ENCODE measurements around the gene PAQR6. TPM values are rescaled to one million over a fixed set of nuclear protein-coding genes. Genes with fewer than 3 reads are reported as not detected.

Gene PAQR6
- 48.9 TPM for total RNA-seq

DNA sequence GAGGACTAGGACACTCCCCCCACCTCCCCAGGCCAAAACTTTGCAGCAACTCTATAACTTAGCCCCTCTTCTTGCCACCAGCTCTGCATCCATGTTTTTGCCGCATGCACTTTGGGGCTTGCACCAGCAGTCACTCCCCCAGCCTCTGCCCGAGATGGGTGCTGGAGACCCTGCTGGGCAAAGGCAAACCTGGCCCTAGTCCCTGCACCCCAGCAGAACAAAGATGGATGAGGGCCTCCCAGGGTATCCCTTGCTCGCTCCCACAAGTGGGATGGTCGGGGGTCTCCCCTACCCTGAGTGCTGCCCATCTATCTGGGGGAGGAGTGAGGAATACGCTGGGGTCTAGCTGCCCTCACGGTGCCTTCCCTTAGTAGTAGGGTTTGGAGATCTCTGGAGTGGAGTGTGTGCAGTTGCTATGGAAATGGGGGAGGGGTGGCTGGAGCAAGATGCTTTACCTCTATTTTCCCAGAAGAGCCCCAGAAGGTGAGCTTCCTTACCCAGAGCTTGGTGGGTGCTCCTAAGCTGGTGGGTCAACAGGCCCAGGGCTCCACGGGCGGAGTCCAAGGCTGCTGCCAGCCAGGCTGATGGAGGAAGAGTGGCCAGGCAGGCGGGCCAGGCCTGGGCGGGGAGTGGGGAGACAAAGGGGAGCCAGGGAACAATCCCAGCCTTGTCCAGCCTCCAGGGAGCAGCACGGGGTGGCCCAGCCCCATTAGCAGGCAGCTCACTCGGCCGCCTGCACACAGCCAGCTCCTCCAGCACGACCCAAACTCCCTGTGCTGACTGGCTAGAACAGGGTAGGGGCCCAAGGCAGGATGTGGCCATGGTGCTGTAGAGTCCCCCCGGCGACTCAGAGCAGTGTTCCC, at the start of gene PAQR6:
TSS of gene PAQR6 (minus strand) at position 597 of the 863 bp plus-strand sequence. CDS start 1,325 bp downstream, outside the sequence.
- DNase-seq (ENCODE audit: low spot score) (peak; percentile 83), ATAC-seq (peak; percentile 67)
- intact Hi-C loops (cut with DNase I) = no loop called here

DNA sequence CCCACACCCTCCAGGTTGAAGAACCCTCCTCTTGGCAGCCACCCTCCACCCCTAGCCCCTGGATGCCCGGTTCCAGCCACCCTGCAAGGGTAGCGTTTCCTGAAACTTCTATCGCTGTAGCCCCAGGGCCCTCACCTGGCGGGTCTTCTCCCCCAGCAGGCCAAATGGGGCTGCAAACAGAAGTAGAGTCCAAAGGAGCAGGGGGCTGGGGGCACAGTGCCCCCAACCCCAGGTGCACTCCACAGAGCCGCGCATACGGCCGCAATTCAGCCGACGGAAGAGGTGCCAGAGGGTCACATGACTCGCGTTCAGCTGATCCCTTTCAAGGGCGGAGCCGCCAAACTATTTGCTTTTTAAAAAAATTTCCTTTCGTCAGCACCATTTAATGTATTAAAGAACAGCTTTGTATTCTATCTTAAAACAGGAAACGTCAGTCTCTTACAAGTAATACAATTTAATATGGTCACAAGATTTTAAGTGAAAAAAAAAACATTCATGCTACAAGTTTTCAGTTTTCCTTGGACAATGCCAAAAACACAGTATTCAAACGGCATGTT, 47.6 kb upstream of the PAQR6 start, which contains the start of gene GLMP:
TSS of gene GLMP (minus strand) at position 289 of the 557 bp plus-strand sequence. CDS start at position 255, 34 bp downstream.
- DNase-seq (ENCODE audit: low spot score) (peak; percentile 85), ATAC-seq (peak; percentile 63)
- intact Hi-C loops (cut with DNase I) = no loop called here

DNA sequence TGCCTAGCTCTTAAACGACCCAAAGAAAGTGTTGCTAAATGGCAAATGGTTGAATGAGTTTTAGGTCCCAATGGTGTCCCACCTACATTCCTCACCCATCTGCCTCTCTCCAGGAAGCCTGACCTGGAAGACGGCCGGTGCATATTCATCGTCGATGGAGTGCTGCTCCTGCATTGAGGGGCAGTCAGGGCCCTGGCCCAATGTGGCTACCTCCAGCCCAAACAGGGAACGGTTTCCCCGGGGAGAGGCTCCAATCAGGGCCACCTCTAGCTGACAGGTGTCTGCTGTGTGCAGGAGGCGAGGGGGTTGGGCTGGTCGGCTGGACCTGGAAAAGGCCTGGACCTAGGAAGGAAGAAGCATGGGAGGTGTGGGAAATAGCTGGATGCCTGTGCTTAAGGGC, 46.0 kb upstream of the PAQR6 start:
- ATAC-seq (no peak), DNase-seq (ENCODE audit: low spot score) (no peak)
- intact Hi-C loops (cut with DNase I) = no loop called here

DNA sequence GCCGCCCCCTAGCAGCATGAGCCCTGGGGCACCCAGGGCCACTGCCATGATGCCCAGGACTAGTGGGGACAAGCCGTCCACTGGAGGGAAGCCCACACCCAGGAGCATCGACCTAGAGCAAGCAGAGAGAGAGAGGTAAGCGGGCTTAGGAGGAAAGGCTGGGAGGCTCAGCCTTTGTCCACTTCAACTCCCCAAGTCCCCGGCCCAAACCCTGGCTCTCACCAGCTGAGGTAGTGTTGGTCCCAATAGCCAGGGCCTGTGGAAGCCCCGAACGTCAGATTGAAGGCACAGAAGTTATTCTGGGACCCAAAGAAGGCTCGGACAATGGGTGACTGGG, 45.2 kb upstream of the PAQR6 start:
- DNase-seq (ENCODE audit: low spot score) (no peak), ATAC-seq (no peak)
- intact Hi-C loops (cut with DNase I) = no loop called here

DNA sequence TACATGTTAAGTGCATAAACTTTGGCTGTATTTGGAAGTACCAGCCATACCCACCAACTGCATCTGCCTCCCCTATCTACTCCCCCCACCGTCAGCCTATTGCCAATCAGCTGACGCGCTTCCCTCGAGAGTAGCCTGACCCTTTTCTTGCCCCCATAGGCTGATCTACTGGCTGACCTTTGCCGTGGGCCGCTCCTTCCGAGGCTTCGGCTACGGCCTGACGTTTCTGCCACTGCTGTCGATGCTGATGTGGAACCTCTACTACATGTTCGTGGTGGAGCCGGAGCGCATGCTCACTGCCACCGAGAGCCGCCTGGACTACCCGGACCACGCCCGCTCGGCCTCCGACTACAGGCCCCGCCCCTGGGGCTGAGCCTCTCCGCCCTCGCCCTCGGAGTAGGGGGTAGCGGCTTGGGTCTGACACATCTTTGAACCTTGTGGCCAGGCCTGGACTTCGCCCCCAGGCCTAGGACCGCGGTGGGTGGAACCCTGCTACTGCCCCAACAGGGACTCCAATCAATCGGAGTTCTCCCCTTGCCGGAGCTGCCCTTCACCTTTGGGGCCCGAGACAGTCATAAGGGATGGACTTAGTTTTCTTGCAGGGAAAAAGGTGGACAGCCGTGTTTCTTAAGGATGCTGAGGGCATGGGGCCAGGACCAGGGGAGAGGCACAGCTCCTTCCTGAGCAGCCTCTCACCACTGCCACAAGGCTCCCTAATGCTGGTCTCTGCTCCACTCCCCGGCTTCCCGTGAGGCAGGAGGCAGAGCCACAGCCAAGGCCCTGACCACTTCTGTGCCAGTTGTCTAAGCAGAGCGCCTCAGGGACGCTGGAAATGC, 43.6 kb upstream of the PAQR6 start:
- ATAC-seq (peak; percentile 97), DNase-seq (ENCODE audit: low spot score) (peak; percentile 94)
- intact Hi-C loops (cut with DNase I) = no loop called here

- ATAC-seq (no peak), DNase-seq (ENCODE audit: low spot score) (no peak)
- intact Hi-C loops (cut with DNase I) = no loop called here
Observed at GRCh38 chr1:156289857-156290256, 42.0 kb upstream of the PAQR6 start.

GRCh38 chr1:156286061-156286460, 38.2 kb upstream of the PAQR6 start:
- DNase-seq (ENCODE audit: low spot score) (no peak), ATAC-seq (no peak)
- intact Hi-C loops (cut with DNase I) = no loop called here

GRCh38 chr1:156285437-156285836, 37.6 kb upstream of the PAQR6 start:
- intact Hi-C loops (cut with DNase I) = no loop called here
- ATAC-seq (no peak), DNase-seq (ENCODE audit: low spot score) (no peak)

DNA sequence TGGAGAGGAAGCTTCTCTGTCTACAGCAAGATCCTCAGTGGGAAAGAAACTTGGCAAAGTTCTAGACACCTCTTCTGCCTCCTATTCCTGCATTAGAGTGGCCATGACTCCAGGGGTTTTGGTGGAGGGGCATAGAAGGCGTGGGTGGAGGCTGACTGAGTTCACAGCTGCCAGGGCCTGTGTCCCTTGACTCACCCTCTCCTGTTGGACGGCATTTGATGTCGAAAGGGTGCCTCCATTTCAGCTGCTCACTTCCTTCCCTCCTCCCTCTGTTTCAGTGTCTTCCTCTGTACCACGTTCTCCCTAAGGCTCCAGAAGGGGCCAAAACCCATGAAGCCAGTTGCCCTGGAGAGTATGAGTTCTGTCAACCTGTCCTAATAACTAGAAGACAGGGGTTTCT, 36.9 kb upstream of the PAQR6 start:
- intact Hi-C loops (cut with DNase I) = no loop called here
- ATAC-seq = no peak

GRCh38 chr1:156284112-156284511, 36.3 kb upstream of the PAQR6 start, which contains the start of gene TMEM79:
Gene TMEM79 (plus strand): TSS chr1:156284325. CDS start chr1:156285227, 902 bp downstream.
- intact Hi-C loops (cut with DNase I) = no loop called here
- DNase-seq (ENCODE audit: low spot score) (no peak), ATAC-seq (no peak)

More for the DNA sequence above, 36.9 kb upstream of the PAQR6 start:
- no peak for DNase-seq (ENCODE audit: low spot score)

DNA sequence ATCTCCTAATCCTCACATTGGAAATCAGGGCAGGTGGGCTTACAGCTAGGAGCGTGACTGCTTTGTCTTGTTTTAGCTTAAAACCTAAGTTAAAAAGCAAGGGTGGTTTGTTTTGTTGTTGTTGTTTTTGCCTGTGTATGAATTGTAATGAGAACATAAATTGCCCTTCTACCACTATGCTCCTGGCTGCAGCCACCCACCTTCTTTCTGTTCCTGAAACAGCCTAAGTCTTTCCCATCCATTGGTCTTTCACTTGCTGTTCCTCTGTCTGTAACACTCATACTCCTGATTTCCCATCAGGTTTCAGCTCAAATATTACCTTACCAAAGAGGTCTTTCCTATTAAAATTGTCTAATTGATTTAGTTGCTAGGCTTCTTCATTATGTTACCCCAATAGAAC, 35.7 kb upstream of the PAQR6 start:
- ATAC-seq (no peak), DNase-seq (ENCODE audit: low spot score) (no peak)

DNA sequence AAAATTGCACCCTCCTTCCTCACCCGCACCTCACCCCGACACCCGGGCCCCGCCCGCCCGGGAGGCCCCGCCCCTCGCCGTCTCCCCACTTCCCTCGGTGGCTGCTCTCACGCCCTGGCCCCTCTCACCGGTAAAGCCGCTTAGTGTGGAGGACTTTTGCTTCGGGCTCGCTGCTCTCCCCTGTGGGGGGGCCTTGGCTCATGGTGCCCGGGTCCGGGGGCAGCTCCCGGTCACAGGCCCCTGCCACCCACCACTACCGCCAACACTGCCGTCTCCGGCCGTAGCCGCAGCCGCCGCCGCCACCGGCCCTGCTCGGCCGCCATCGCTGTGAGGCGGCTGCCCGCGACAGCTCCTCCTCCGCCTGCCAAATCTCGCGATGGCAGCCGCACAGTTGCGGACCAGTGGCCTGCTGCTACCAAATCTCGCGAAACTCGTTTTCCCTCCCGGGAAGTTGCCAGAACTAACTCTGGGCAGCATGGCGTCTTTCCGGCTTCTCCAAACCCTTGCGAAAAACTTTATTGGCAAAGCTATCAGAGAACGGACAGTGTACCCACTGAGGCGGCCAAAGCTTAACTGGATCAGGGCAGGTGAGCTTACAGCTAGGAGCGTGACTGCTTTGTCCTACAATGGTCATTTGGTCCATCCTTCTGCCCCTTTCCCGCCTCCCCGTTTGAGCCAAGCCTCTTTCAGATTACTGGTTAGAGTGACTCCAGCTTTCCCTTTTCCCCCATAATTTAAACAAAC, 34.8 kb upstream of the PAQR6 start, which contains the start of gene SMG5:
TSS of gene SMG5 (minus strand) at position 347 of the 744 bp plus-strand sequence. CDS start at position 202, 145 bp downstream.
- ATAC-seq (peak; percentile 97), DNase-seq (ENCODE audit: low spot score) (peak; percentile 98)
- intact Hi-C loops (cut with DNase I) = no loop called here

More for the DNA sequence above, 35.7 kb upstream of the PAQR6 start:
- intact Hi-C loops (cut with DNase I) = no loop called here

- intact Hi-C loops (cut with DNase I) = no loop called here
- ATAC-seq (no peak), DNase-seq (ENCODE audit: low spot score) (no peak)
Observed at GRCh38 chr1:156281693-156282478, 34.0 kb upstream of the PAQR6 start.

DNA sequence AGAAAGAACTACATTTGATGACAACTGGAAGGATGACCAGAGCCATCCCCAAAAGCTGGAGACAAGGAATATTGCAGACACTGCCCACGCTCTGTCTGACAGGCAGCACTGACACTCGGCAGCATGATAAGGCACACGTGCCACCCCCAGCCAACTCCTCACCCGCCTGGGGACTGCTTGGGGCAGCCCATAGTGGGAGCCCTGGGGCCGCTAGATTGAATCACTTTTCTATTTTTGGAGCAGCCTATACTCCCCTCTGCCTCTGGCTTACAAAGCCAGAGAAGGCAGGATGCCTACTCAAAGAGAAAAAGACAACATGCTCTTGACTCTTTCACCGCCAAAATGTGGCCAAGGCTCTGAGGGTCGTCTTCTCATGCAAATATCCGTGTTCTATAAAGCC, 33.4 kb upstream of the PAQR6 start:
- ATAC-seq = no peak
- no peak for DNase-seq (ENCODE audit: low spot score)
- intact Hi-C loops (cut with DNase I) = no loop called here

- ATAC-seq (no peak), DNase-seq (ENCODE audit: low spot score) (no peak)
- intact Hi-C loops (cut with DNase I) = no loop called here
Observed at GRCh38 chr1:156279837-156280236, 32.0 kb upstream of the PAQR6 start.

GRCh38 chr1:156276966-156277381, 29.1 kb upstream of the PAQR6 start:
- DNase-seq (ENCODE audit: low spot score) (no peak), ATAC-seq (peak; percentile 72)
- intact Hi-C loops (cut with DNase I) = no loop called here

- intact Hi-C loops (cut with DNase I) = no loop called here
- DNase-seq (ENCODE audit: low spot score) (no peak), ATAC-seq (peak; percentile 79)
Observed at GRCh38 chr1:156276532-156276931, 28.7 kb upstream of the PAQR6 start.

DNA sequence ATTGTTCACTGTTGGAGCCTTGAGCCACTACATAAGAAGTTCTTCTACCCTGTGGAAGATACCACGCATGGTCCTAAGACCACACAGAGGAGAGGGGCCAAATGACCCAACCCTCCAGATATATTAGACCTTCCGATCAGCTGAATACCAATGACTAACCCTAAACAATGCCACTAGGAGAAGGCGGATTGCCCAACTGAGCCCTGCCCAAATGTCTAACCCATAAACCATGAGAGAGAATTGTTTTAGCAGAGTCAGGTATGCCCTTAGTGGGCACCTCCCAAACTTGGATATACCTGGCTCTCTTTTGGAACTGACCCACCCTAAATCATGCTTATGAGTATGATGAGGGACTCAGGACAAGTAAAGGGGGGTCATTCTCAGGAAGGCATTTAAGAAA, 22.5 kb upstream of the PAQR6 start:
- intact Hi-C loops (cut with DNase I) = no loop called here
- ATAC-seq (no peak), DNase-seq (ENCODE audit: low spot score) (no peak)
